ENCODE measurements around the gene LAMA5. TPM values are rescaled to one million over a fixed set of nuclear protein-coding genes. Genes with fewer than 3 reads are reported as not detected.
A peak's percentile ranks its signal among the peaks of the same experiment; 100 is the strongest.

Gene LAMA5
- total RNA-seq, 4 donors from 2014 or later: 13.0 to 35.8 (median 22.7) TPM

- intact Hi-C loops (cut with DNase I; ENCODE audit: low total_unique reads) (loop anchor here (2.0 to 10.0 kb wide), 3 partner anchors 21 to 387 kb away; partner anchors contain the start of genes MRGBP and RPS21), in situ Hi-C loops (cut with MboI; ENCODE audit: low sequenced_read_pairs in 4 of 4) (no loop called here)
- Histone ChIP-seq H3K36me3 (no peaks in the 10 kb centered on the region), H3K27me3 (no peaks in the 10 kb centered on the region), H3K27ac (peak within 1 kb of the TSS in 3 of 4 donors; percentile 3 to 62 (median 51)), H3K4me1 (peaks cover 20 to 25% of the 10 kb centered on the region in 2 donors), H3K4me3 (peak within 1 kb of the TSS; percentile 53 to 63 (median 62)), H3K9me3 (no peaks in the 10 kb centered on the region)
- DNase-seq: peak; percentile 87 to 94
- TF ChIP-seq POLR2A (IDR thresholded peaks at IDR 0.05): peak; percentile 15 to 52
- TF ChIP-seq, protein P1, sequence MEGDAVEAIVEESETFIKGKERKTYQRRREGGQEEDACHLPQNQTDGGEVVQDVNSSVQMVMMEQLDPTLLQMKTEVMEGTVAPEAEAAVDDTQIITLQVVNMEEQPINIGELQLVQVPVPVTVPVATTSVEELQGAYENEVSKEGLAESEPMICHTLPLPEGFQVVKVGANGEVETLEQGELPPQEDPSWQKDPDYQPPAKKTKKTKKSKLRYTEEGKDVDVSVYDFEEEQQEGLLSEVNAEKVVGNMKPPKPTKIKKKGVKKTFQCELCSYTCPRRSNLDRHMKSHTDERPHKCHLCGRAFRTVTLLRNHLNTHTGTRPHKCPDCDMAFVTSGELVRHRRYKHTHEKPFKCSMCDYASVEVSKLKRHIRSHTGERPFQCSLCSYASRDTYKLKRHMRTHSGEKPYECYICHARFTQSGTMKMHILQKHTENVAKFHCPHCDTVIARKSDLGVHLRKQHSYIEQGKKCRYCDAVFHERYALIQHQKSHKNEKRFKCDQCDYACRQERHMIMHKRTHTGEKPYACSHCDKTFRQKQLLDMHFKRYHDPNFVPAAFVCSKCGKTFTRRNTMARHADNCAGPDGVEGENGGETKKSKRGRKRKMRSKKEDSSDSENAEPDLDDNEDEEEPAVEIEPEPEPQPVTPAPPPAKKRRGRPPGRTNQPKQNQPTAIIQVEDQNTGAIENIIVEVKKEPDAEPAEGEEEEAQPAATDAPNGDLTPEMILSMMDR (IDR thresholded peaks at IDR 0.05 in 4 of 5, conservative IDR thresholded peaks at IDR 0.05 in 1 of 5): peak in 3 of 5 experiments; percentile 14 to 52 (median 44)
- ATAC-seq: peak; percentile 94 to 95
Measured at GRCh38 chr20:62407221-62407992, 40.3 kb upstream of the LAMA5 start, which contains the start of gene CABLES2. TSS of gene CABLES2 (minus strand) at chr20:62407285. CDS start at chr20:62407276, 9 bp downstream.

GRCh38 chr20:62406635-62407176, 39.6 kb upstream of the LAMA5 start:
- in situ Hi-C loops (cut with MboI; ENCODE audit: low sequenced_read_pairs in 4 of 4) (no loop called here), intact Hi-C loops (cut with DNase I; ENCODE audit: low total_unique reads) (loop anchor here (1.0 to 10.0 kb wide), 4 partner anchors 20 to 388 kb away; partner anchors contain the start of genes MRGBP and RPS21)
- Histone ChIP-seq H3K27ac (peak overlapping the region in 3 of 4 donors; percentile 3 to 62 (median 51)), H3K36me3 (no peaks in the 10 kb centered on the region), H3K9me3 (no peaks in the 10 kb centered on the region), H3K4me3 (peak overlapping the region; percentile 53 to 63 (median 62)), H3K27me3 (no peaks in the 10 kb centered on the region), H3K4me1 (peaks cover 20 to 25% of the 10 kb centered on the region in 2 donors)
- ATAC-seq (peak; percentile 7 to 16), DNase-seq (peak in 1 of 2 donors; percentile 37)
- no peak for TF ChIP-seq POLR2A (IDR thresholded peaks at IDR 0.05)
- TF ChIP-seq, protein P1 (IDR thresholded peaks at IDR 0.05 in 4 of 5, conservative IDR thresholded peaks at IDR 0.05 in 1 of 5): no peak

GRCh38 chr20:62405981-62406513, 38.9 kb upstream of the LAMA5 start:
- in situ Hi-C loops (cut with MboI; ENCODE audit: low sequenced_read_pairs in 4 of 4) (no loop called here), intact Hi-C loops (cut with DNase I; ENCODE audit: low total_unique reads) (loop anchor here (1.0 to 10.0 kb wide), 4 partner anchors 19 to 389 kb away; partner anchors contain the start of genes MRGBP and RPS21)
- Histone ChIP-seq H3K27me3 (no peaks in the 10 kb centered on the region), H3K36me3 (no peaks in the 10 kb centered on the region), H3K4me3 (peak overlapping the region; percentile 53 to 63 (median 62)), H3K4me1 (peaks cover 20 to 25% of the 10 kb centered on the region in 2 donors), H3K9me3 (no peaks in the 10 kb centered on the region), H3K27ac (peak overlapping the region in 3 of 4 donors; percentile 3 to 62 (median 51))
- TF ChIP-seq POLR2A (IDR thresholded peaks at IDR 0.05): no peak
- TF ChIP-seq, protein P1 (IDR thresholded peaks at IDR 0.05 in 4 of 5, conservative IDR thresholded peaks at IDR 0.05 in 1 of 5): no peak
- DNase-seq: no peak
- ATAC-seq: no peak

- intact Hi-C loops (cut with DNase I; ENCODE audit: low total_unique reads) (loop anchor here (5.0 to 10.0 kb wide), 2 partner anchors 92 to 389 kb away; partner anchors contain the start of gene MRGBP), in situ Hi-C loops (cut with MboI; ENCODE audit: low sequenced_read_pairs in 4 of 4) (no loop called here)
- Histone ChIP-seq H3K36me3 (no peaks in the 10 kb centered on the region), H3K9me3 (no peaks in the 10 kb centered on the region), H3K4me1 (peaks cover 20 to 25% of the 10 kb centered on the region in 2 donors), H3K27ac (peak overlapping the region in 1 of 4 donors; percentile 3), H3K4me3 (no peak overlapping the region), H3K27me3 (no peaks in the 10 kb centered on the region)
- DNase-seq (peak in 1 of 2 donors; percentile 58), ATAC-seq (no peak)
- no peak for TF ChIP-seq POLR2A (IDR thresholded peaks at IDR 0.05)
- TF ChIP-seq, protein P1 (IDR thresholded peaks at IDR 0.05 in 4 of 5, conservative IDR thresholded peaks at IDR 0.05 in 1 of 5): peak; percentile 24 to 66 (median 48)
Measured at GRCh38 chr20:62405108-62405980, 38.2 kb upstream of the LAMA5 start.

Data from gastrocnemius medialis (tissue), 4 donors.